Cerebellar cortex (tissue), 1 donor: ENCODE measurements around the gene SYNPO2L.
"Not testable (repeated sequence)": the region's sequence is repeated elsewhere in the genome, so short reads cannot be mapped to it uniquely, and the experiment has no call there.

Source experiments
- DNase-seq: peaks from one replicate; pipeline ENCODE4 v3.0.0-alpha.2; 2015; ENCODE audit warnings: low spot score

The SYNPO2L gene

GRCh38 chr10:73655990-73656298 lies at the start of gene SYNPO2L:
Gene SYNPO2L, minus strand, starts transcription at chr10:73656029. Its CDS starts 107 bp downstream, at chr10:73655922.
- no peak for DNase-seq

DNA sequence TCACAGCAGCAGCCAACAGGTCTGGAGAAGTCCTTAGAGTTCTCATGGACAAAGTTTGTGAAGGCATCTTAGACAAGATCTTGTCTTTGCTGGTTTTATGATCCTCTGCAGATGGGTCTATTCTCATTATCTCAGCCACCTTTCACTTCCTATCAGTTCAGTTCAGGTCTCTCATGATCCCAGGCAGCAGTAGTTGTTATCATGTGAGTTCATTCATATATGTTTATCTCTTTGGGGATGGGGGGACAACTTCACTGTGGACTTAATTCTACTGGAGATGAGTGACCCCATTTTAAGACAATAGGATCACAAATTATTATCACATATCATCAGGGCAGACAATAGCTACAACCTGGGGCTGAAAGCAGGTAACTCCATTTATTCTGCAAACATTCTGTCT lies 48.1 kb upstream of the SYNPO2L start:
- DNase-seq = not testable (repeated sequence)

DNA sequence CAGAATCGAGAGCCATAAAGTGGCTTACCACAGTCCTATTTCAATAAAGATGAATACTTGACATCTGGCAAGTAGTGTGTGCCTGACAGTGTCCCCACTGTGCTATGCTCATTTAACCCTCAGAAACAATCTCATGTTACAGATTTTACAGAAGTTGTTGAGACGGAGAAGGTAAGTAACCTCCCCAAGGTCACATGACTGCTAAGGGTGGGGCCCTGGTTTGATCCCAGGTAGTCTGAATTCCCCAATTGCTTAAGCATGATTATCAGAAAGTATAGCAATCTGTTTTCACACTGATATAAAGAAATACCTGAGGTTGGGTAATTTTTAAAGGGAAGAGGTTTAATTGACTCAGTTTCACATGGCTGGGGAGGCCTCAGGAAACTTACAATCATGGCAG lies 43.0 kb upstream of the SYNPO2L start:
- DNase-seq = not testable (repeated sequence)

DNA sequence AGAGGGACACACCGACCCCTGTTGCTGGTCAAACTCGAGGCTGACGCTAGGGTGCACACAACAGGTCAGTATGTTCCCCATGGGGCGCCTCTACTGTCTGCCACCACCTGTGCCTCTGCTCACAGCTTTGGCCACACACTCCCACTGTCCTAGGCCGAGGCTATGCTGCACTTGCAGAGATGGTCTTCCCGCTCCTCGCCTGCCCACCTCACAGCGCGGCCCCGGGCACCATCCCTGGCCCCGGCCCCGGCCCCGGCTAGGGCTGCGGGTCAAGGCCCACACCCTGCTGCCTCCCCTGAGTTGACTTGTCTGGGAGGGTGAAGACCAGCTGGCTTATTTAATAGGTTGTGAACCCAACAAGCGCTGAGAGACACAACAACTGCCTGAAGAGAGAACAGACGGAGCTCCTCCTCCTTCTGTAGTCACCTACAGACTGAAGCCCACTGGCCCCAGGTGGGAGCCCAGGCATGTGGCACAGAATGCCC lies 41.9 kb upstream of the SYNPO2L start, which contains the start of gene AGAP5:
AGAP5 (minus strand) TSS at position 435 of the 485 bp plus-strand sequence; CDS start at position 81, 354 bp downstream.
- DNase-seq = not testable (repeated sequence)

DNA sequence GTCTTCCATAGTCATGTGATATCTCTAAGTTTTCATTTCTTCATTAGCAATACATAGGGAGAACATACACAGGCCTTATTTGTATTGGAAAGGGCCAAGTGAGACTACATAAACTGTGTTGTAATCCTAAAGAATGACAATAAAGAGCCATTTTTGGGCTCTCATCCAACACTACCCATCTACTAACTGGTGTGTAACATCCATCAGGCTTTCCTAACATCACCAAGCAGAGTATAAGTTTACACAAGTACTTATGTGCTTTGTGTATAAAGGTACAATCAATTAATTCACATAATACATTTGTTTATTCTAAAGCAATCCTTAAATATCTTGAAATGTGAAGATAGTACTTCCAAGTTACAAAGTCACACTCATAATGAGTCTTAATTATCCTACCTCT lies 39.5 kb upstream of the SYNPO2L start:
- not testable (repeated sequence) for DNase-seq

DNA sequence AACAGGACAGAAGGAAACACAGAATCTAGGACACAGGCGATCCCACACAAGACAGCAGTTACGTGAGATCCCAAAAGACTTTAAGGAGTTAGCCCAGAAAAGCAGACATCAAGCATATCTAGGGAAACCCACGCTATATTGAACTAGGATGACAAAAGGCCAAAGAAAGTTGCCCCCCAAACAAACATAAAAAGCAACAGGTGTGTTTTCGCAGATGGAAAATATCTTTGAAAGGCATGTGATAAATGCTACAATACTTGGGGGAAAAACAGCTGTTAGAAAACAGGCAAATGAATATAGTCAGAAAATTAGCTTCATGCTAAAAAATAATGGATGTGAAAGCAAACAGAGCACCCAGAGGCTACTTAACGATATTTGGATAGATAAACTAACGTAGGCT lies 34.9 kb upstream of the SYNPO2L start:
- not testable (repeated sequence) for DNase-seq

GRCh38 chr10:73689596-73689995 lies 33.8 kb upstream of the SYNPO2L start:
- DNase-seq = not testable (repeated sequence)

- not testable (repeated sequence) for DNase-seq
Observed at GRCh38 chr10:73687641-73688040, 31.8 kb upstream of the SYNPO2L start.

GRCh38 chr10:73674546-73674945 lies 18.7 kb upstream of the SYNPO2L start:
- not testable (repeated sequence) for DNase-seq

GRCh38 chr10:73668378-73668777 lies 12.5 kb upstream of the SYNPO2L start:
- not testable (repeated sequence) for DNase-seq

GRCh38 chr10:73666153-73666809 lies 10.5 kb upstream of the SYNPO2L start:
- DNase-seq = not testable (repeated sequence)

DNA sequence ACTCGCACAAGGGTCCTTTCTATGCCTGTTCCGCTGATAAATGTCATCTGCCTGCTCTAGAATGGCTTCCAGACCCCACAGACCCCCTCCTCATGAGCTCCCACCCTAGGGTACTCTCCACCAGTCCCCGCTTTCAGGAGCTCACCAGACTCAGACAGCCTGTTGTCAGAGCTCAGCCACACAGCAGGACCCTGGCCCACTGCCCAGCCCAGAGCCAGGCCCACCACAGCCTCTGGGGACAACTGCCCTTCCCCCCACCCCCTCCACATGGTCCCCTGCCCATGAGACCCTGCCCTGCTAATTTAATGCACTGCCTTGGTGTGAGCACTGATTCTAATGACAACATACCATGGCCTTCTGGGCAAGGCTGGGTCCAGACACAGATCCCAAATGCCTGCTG lies 9.8 kb upstream of the SYNPO2L start:
- DNase-seq = not testable (repeated sequence)

- DNase-seq = not testable (repeated sequence)
Observed at GRCh38 chr10:73664156-73665040, 8.6 kb upstream of the SYNPO2L start.

DNA sequence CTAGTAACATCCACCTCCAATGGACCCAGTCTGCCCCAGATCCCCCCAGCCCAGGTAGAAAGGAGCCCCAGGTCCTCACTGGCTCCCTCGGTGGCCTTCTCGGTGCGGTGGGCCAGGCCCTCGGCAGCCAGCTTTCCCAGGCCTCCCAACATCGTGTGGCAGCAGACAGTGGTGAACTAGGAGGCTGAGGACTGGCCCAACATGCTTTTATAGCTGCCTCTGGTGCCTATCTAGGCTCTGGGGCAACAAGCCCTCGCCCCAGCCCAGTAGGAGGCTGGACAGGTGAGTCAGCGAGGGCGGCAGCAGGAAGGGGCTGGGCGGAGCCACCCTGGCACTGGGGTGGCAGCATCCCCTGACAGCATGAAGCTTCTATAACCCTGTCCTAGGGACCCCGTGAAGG lies 7.8 kb upstream of the SYNPO2L start:
- DNase-seq = not testable (repeated sequence)

DNA sequence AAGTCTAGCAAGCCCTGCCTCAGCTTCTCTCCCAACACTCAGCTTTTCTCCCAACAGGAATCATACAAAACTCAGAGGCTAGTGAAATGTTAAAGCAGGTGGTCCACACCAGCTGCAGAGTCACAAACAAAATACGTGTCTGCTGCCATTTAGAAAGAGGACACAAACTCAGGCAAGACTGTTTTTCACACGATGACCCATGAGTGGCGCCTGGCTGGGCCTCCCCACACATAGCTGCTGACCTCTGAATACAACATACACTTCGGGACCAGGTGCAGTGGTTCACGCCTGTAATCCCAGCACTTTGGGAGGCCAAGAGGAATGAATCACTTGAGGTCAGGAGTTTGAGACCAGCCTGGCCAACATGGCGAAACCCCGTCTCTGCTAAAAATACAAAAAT lies 6.9 kb upstream of the SYNPO2L start:
- not testable (repeated sequence) for DNase-seq

DNA sequence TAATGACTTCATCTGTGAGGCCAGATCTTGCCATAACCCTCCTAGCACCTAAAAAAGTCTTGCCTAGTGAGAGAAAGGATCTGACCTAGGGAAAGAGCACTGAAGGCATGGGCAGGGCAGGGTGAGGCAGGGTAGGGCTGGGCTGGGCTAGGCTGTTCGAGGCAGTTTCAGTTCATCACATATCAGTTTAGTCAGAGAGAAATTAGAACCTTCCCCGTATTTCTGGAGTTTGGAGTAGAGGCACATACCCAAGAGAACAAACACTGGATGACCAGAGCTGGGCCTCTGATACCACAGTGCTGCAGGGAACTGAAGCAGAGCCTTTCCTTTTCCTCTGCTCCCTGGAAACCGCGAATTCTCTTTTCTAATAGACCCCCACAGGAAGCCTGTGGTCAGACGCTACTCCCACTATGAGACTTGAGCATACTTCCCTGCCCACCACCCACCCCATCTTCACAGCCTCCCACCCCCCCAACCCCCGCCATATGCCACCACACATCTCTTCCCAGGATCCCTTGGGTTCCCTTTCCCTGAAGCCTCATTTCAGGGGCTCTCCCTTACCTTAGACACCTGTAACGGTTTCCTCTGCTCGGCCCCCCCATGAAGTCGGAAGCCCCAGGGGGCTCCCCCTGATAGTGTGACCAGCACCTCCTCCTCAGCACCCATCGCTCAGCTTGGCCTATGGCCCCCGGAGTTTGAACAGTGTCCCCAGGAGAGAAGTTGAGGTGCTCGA lies 406 bp downstream of the SYNPO2L start:
- DNase-seq = no peak

DNA sequence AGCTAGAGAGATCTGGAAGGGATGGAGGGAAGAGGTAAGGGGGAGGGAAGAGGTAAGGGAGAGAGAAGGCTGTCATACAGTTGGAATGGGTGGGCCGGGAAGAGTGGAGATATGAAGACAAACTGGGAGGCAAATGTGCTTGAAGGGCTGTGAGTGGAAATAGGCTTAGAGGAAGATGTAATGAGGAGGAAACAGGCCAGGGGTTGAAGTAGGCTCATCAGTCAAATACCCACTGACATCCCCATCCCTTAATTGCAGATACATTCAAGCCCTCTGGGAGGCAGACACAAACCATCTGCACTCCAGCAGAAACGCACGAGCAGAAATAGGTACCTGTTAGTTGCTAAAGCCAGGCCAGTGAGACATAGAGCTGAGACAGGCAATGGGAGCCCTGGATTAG lies 2.1 kb downstream of the SYNPO2L start:
- peak; percentile 44 for DNase-seq

GRCh38 chr10:73653195-73653594 lies 2.6 kb downstream of the SYNPO2L start:
- DNase-seq = no peak

- DNase-seq = no peak
Observed at GRCh38 chr10:73650537-73651331, 5.1 kb downstream of the SYNPO2L start.

GRCh38 chr10:73649876-73650536 lies 5.8 kb downstream of the SYNPO2L start:
- no peak for DNase-seq
